Measurements from ENCODE around the gene NAT9.

NAT9 gene

GRCh38 chr17:74732042-74732867, 43.9 kb downstream of the NAT9 start:
- Histone ChIP-seq H4K20me1 (ENCODE audit: insufficient read depth, low read length) (no peaks in the 10 kb centered on the region), H3K4me3 (ENCODE audit: low read depth, low read length, poor library complexity, severe bottlenecking) (no peak overlapping the region), H3K27me3 (ENCODE audit: insufficient read depth, low read length) (no peaks in the 10 kb centered on the region; the same call in 1 of the 2 replicates), H3K27ac (ENCODE audit: low read depth, low read length, poor library complexity, severe bottlenecking) (no peak overlapping the region), H3F3A (ENCODE audit: insufficient read depth, low read length) (peaks cover 5% of the 10 kb centered on the region; the same call in 1 of the 2 replicates), H3K9me3 (ENCODE audit: low read length) (no peaks in the 10 kb centered on the region), H3K4me2 (ENCODE audit: low read length) (no peak overlapping the region), H2AFZ (ENCODE audit: low read length) (no peak overlapping the region), H3K9ac (ENCODE audit: low read length) (no peak overlapping the region), H3K79me2 (ENCODE audit: insufficient read depth, low read length) (no peaks in the 10 kb centered on the region), H3K36me3 (ENCODE audit: insufficient read depth, low read length) (no peaks in the 10 kb centered on the region), H3K4me1 (ENCODE audit: insufficient read depth, low read length, severe bottlenecking) (peaks cover 11% of the 10 kb centered on the region), H3K9me2 (ENCODE audit: low read depth, low read length) (no peaks in the 10 kb centered on the region)
- TF ChIP-seq EZH2 (IDR thresholded peaks at IDR 0.05; ENCODE audit: borderline replicate concordance, low read length) (no peak), CTCF (IDR thresholded peaks at IDR 0.05; ENCODE audit: low read length) (no peak)

GRCh38 chr17:74731347-74731605, 44.9 kb downstream of the NAT9 start:
- Histone ChIP-seq H3K27me3 (ENCODE audit: insufficient read depth, low read length) (no peaks in the 10 kb centered on the region; the same call in 1 of the 2 replicates), H3K4me1 (ENCODE audit: insufficient read depth, low read length, severe bottlenecking) (peaks cover under 1% of the 10 kb centered on the region), H2AFZ (ENCODE audit: low read length) (no peak overlapping the region), H3K9ac (ENCODE audit: low read length) (no peak overlapping the region), H3K4me2 (ENCODE audit: low read length) (no peak overlapping the region), H3K9me3 (ENCODE audit: low read length) (no peaks in the 10 kb centered on the region), H3K4me3 (ENCODE audit: low read depth, low read length, poor library complexity, severe bottlenecking) (no peak overlapping the region), H3K36me3 (ENCODE audit: insufficient read depth, low read length) (no peaks in the 10 kb centered on the region), H4K20me1 (ENCODE audit: insufficient read depth, low read length) (no peaks in the 10 kb centered on the region), H3K9me2 (ENCODE audit: low read depth, low read length) (no peaks in the 10 kb centered on the region), H3K79me2 (ENCODE audit: insufficient read depth, low read length) (no peaks in the 10 kb centered on the region), H3K27ac (ENCODE audit: low read depth, low read length, poor library complexity, severe bottlenecking) (no peak overlapping the region), H3F3A (ENCODE audit: insufficient read depth, low read length) (peaks cover 5% of the 10 kb centered on the region; the same call in 1 of the 2 replicates)
- TF ChIP-seq EZH2 (IDR thresholded peaks at IDR 0.05; ENCODE audit: borderline replicate concordance, low read length), result no peak

- Histone ChIP-seq H3K4me1 (ENCODE audit: insufficient read depth, low read length, severe bottlenecking) (no peaks in the 10 kb centered on the region), H2AFZ (ENCODE audit: low read length) (no peak overlapping the region), H3K79me2 (ENCODE audit: insufficient read depth, low read length) (no peaks in the 10 kb centered on the region), H3K27ac (ENCODE audit: low read depth, low read length, poor library complexity, severe bottlenecking) (no peak overlapping the region), H3K9ac (ENCODE audit: low read length) (no peak overlapping the region), H3K36me3 (ENCODE audit: insufficient read depth, low read length) (no peaks in the 10 kb centered on the region), H3K9me2 (ENCODE audit: low read depth, low read length) (no peaks in the 10 kb centered on the region), H3F3A (ENCODE audit: insufficient read depth, low read length) (peaks cover 5% of the 10 kb centered on the region; the same call in 1 of the 2 replicates), H3K4me3 (ENCODE audit: low read depth, low read length, poor library complexity, severe bottlenecking) (no peak overlapping the region), H3K4me2 (ENCODE audit: low read length) (no peak overlapping the region), H4K20me1 (ENCODE audit: insufficient read depth, low read length) (no peaks in the 10 kb centered on the region), H3K27me3 (ENCODE audit: insufficient read depth, low read length) (no peaks in the 10 kb centered on the region; the same call in 1 of the 2 replicates), H3K9me3 (ENCODE audit: low read length) (no peaks in the 10 kb centered on the region)
- no peak for TF ChIP-seq CTCF (IDR thresholded peaks at IDR 0.05; ENCODE audit: low read length)
- TF ChIP-seq EZH2 (IDR thresholded peaks at IDR 0.05; ENCODE audit: borderline replicate concordance, low read length), result no peak
Measured at GRCh38 chr17:74730491-74731346, 45.4 kb downstream of the NAT9 start.

Data from OCI-LY1 (cell line).